ENCODE results near the gene IPCEF1. TPM values are rescaled to one million over a fixed set of nuclear protein-coding genes. Genes with fewer than 3 reads are reported as not detected.

The IPCEF1 gene
- total and polyA plus RNA-seq, 2 donors (not counting 3 experiments of a cell fraction or from before 2014, with no cell fraction given) = 0.01 to 0.51 TPM

DNA sequence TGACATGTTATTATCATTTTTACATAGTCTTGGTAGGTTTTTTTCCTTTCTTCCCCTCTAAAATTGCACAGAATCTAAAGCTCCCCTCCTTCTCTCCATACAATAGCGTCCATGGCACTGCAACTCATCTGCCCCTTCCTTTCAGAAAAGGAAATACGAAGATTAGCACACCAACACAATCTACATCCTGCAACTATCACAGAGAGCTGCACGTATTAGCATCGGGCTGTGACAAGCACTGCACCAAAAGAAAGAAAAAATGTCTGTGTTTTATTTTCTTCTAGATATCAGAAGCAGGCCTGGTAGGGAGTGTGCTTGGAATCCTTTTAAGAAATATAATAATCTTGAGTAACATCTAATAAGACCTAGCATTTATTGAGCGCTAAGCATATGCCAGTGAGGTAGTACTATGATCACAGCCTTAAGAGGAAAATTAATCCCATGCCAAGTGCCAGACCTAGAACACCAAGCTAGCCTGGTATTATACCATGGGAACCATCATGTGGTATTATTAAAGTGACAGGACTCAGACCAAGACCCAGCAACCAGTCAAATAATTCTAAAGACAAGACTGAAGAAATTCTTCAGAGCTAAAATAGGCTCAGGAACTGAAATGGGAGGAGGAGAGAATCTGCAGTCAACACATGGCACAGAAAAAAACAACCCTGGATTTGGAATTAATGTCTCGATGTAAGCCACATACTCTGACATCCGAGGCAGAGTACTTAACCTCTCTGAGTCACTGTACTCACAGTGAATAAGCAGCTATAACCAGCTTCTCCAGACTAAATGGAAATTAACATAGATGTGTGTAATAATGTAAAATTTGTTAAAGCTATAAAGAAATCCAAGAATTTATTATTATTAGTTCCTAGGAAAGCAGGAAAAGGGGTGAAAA is 124.3 kb downstream of the IPCEF1 start:
- intact Hi-C loops (cut with micrococcal nuclease) = no loop called here
- no TSS peak for BruUV-seq (replicated peaks)

More for the DNA sequence above, 124.3 kb downstream of the IPCEF1 start:
- FAIRE-seq (no peak), DNase-seq (ENCODE audit: low read depth, low spot score) (no peak)
- Histone ChIP-seq H3K27me3 (ENCODE audit: control insufficient read depth in 2 of 2, insufficient read depth in 2 of 2, low read length in 2 of 2) (no peaks in the 10 kb centered on the region), H3K9me3 (replicated peaks; ENCODE audit: control insufficient read depth, insufficient read depth, low read length) (no peaks in the 10 kb centered on the region), H3K4me2 (ENCODE audit: insufficient read depth, low read length) (no peak overlapping the region), H3K9ac (replicated peaks; ENCODE audit: extremely low read depth, insufficient read depth, low read length) (no peak overlapping the region), H3K36me3 (ENCODE audit: control insufficient read depth in 2 of 2, extremely low read depth in 1 of 2, insufficient read depth in 2 of 2, low read length in 2 of 2) (no peaks in the 10 kb centered on the region), H3K4me3 (replicated peaks in 1 of 3; ENCODE audit: insufficient read depth in 1 of 3, low read depth in 1 of 3, low read length in 3 of 3) (no peak overlapping the region), H4K20me1 (replicated peaks; ENCODE audit: control insufficient read depth, extremely low read depth, insufficient read depth, low read length) (no peaks in the 10 kb centered on the region), H3K79me2 (ENCODE audit: control insufficient read depth, insufficient read depth, low read length) (no peaks in the 10 kb centered on the region), H2AFZ (ENCODE audit: low read depth, low read length) (no peak overlapping the region), H3K4me1 (ENCODE audit: control insufficient read depth, extremely low read depth, insufficient read depth, low read length) (no peaks in the 10 kb centered on the region), H3K27ac (ENCODE audit: insufficient read depth, low read depth, low read length) (no peak overlapping the region), H3K9me1 (replicated peaks; ENCODE audit: control insufficient read depth, extremely low read depth, insufficient read depth, low read length) (no peaks in the 10 kb centered on the region)
- TF ChIP-seq GATA2 (IDR thresholded peaks at IDR 0.05; ENCODE audit: insufficient read depth, insufficient read length, low read depth, low read length) = no peak
- TF ChIP-seq, protein P1, sequence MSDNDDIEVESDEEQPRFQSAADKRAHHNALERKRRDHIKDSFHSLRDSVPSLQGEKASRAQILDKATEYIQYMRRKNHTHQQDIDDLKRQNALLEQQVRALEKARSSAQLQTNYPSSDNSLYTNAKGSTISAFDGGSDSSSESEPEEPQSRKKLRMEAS (IDR thresholded peaks at IDR 0.05; ENCODE audit: insufficient read depth, insufficient read length) = no peak
- TF ChIP-seq JUN (IDR thresholded peaks at IDR 0.05; ENCODE audit: borderline replicate concordance, insufficient read depth, insufficient read length, low read depth) = no peak
- no peak for TF ChIP-seq POLR2A (IDR thresholded peaks at IDR 0.05; ENCODE audit: low read depth, low read length)
- no peak for TF ChIP-seq POLR2AphosphoS5 (IDR thresholded peaks at IDR 0.05; ENCODE audit: insufficient read depth, low read depth, low read length)
- TF ChIP-seq, protein P2, sequence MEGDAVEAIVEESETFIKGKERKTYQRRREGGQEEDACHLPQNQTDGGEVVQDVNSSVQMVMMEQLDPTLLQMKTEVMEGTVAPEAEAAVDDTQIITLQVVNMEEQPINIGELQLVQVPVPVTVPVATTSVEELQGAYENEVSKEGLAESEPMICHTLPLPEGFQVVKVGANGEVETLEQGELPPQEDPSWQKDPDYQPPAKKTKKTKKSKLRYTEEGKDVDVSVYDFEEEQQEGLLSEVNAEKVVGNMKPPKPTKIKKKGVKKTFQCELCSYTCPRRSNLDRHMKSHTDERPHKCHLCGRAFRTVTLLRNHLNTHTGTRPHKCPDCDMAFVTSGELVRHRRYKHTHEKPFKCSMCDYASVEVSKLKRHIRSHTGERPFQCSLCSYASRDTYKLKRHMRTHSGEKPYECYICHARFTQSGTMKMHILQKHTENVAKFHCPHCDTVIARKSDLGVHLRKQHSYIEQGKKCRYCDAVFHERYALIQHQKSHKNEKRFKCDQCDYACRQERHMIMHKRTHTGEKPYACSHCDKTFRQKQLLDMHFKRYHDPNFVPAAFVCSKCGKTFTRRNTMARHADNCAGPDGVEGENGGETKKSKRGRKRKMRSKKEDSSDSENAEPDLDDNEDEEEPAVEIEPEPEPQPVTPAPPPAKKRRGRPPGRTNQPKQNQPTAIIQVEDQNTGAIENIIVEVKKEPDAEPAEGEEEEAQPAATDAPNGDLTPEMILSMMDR (IDR thresholded peaks at IDR 0.05; ENCODE audit: extremely low read depth in 1 of 2, insufficient read depth in 1 of 2, low read depth in 1 of 2, low read length in 2 of 2) = no peak
- no peak for TF ChIP-seq EZH2 (IDR thresholded peaks at IDR 0.05; ENCODE audit: borderline replicate concordance, low read depth, low read length, severe bottlenecking)
- ChIA-PET POLR2A (no interaction called here), CTCF (interaction anchor here (1.0 to 1.9 kb wide), 5 partner anchors 9 to 45 kb away, joined by 3 to 5 read pairs (median 4); no protein-coding TSS in a partner anchor)
- dilution Hi-C loops (cut with MboI; ENCODE audit: extremely low pct_ligation_motif_present, low sequenced_read_pairs) = no loop called here
